Activated CD4-positive, alpha-beta T cell treated with anti-CD3 and anti-CD28 coated beads, Interleukin-2, amount 50 U/mL, for 4 hours (primary cell): ENCODE data around the gene CCDC66.
"Not testable (repeated sequence)": the region's sequence is repeated elsewhere in the genome, so short reads cannot be mapped to it uniquely, and the experiment has no call there.

ENCODE experiments used
- DNase-seq, 2 experiments: peaks; one replicate each; pipeline ENCODE4 v3.0.0-alpha.2; 2020

The CCDC66 gene

GRCh38 chr3:56556908-56557830 lies at the start of gene CCDC66:
Gene CCDC66 (plus strand): TSS chr3:56557175. CDS start chr3:56557243, 68 bp downstream.
- DNase-seq: peak; percentile 91 to 92

- no peak for DNase-seq
These were observed 37.3 kb upstream of the CCDC66 start for GRCh38 chr3:56519641-56520040.

- no peak for DNase-seq
These were observed 34.6 kb upstream of the CCDC66 start for GRCh38 chr3:56522374-56522773.

DNA sequence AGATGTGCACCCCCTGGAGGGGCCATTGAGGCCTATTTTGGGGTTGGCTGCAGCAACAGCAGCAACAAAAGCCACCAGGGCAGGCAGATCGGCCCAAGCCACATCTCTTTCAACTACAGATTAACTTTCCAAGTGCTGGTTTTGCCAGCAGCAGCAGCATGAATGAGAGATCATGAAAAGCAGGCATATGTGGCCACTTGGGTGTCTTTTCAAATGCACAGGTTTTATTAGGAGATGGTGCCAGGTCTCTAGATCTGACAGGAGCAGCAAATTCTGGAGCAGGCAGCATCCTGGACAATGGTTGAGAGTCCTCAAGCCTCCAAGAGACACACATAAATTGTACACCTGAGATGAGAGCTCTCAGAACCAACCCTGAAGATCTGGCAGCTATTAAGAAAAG lies 31.7 kb upstream of the CCDC66 start:
- no peak for DNase-seq

- DNase-seq: no peak
These were observed 20.2 kb upstream of the CCDC66 start for GRCh38 chr3:56536735-56537134.

GRCh38 chr3:56547486-56547885 lies 9.5 kb upstream of the CCDC66 start:
- DNase-seq: no peak

DNA sequence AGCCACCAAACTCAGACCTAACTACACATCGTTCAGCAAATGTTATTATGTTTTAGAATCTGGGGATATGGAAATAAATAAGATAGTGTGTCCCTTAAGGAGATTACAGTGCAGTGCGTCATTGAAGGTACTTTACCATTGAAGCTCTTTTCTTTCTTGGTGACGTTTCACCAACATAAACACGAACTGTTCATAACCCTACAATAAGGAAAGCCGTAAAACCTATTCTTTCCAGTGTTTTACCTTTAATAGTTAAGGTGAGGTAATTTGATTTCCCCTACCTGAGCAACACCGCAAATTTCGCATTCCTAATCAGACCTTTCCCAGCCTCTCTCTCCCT lies 826 bp downstream of the CCDC66 start:
- no peak for DNase-seq

GRCh38 chr3:56573501-56573900 lies 16.5 kb downstream of the CCDC66 start:
- DNase-seq: no peak

GRCh38 chr3:56581941-56582340 lies 25.0 kb downstream of the CCDC66 start:
- not testable (repeated sequence) for DNase-seq

GRCh38 chr3:56584275-56584674 lies 27.3 kb downstream of the CCDC66 start:
- not testable (repeated sequence) for DNase-seq

- no peak for DNase-seq
These were observed 33.8 kb downstream of the CCDC66 start for GRCh38 chr3:56590814-56591213.

DNA sequence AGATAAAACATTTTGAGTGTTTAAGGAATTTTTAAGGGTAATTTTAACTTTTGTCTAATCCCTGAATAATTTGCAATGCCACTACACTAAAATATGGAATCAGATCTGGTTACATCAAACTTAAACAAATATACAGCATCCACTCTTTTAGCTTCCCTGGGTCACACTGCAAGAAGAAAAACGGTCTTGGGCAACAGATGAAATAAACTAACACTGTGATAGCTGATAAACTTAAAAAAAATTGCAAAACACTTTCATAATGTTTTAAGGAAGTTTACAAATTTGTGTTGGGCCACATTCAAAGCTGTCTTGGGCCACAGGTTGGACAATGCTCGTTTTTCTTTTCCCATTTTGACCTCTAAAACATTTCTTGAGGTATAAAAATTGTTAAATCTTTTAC lies 34.3 kb downstream of the CCDC66 start:
- DNase-seq: no peak

- peak; percentile 27 to 31 for DNase-seq
These were observed 36.6 kb downstream of the CCDC66 start for GRCh38 chr3:56593455-56594158.

- no peak for DNase-seq
These were observed 39.2 kb downstream of the CCDC66 start for GRCh38 chr3:56595975-56596840.

DNA sequence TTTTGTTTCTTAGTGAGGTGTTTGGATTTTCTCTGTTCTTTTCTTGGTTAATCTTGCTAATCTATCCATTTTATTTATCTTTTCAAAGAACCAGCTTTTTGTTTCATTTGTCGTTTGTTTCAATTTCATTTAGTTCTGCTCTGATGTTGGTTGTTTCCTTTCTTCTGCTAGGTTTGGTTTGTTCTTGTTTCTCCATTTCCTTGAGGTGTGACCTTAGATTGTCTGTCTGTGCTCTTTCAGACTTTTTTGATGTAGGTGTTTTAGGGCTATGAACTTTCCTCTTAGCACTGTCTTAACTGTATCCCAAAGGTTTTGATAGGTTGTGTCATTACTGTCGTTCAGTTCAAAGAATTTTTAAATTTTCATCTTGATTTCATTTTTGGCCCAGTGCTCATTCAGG lies 51.5 kb downstream of the CCDC66 start:
- DNase-seq: not testable (repeated sequence)

DNA sequence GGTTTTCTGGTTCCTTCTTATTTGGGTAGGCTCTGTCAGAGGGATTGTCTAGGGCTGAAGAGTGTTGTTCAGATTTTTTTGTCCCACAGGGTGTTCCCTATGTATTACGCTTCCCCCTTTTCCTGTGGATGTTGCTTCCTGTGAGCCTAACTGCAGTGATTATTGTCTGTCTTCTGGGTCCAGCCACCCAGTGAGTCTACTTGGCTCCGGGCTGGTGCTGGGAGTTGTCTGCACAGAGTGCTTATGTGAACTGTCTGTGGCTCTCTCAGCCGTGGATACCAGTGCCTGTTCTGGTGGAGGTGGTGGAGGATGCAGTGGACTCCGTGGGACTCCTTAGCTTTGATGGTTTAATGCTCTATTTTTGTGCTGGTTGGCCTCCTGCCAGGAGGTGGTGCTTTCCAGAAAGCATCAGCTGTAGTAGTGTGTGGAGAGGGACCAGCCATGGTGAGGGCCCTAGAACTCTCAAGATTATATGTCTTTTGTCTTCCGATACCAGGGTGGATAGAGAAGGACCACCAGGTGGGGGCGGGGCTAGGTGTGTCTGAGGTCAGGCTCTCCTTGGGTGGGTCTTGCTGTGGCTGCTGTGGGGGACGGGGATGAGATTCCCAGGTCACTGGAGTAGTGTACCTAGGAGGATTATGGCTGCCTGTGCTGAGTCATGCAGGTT lies 53.8 kb downstream of the CCDC66 start:
- no peak for DNase-seq

- DNase-seq: no peak
These were observed 54.4 kb downstream of the CCDC66 start for GRCh38 chr3:56611364-56611763.

DNA sequence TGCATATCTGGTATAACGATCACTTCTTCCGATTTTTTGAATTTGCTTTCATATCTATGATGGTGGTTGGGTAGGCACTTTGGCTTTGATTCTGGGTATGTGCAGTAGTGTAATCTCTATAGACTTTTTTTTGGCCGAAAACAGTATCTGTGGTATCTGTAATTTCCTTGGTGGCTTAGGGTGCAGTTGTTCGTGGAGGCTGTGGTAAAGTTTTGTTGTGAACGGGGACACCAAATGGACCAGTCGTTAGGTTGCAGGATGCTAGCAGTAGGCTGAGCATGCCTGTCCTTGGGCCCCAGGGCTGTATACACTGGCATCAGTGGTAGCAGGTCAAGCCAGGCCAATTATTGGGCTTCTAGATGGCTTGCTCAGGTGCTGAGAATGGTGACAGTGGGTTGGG lies 55.2 kb downstream of the CCDC66 start:
- no peak for DNase-seq

DNA sequence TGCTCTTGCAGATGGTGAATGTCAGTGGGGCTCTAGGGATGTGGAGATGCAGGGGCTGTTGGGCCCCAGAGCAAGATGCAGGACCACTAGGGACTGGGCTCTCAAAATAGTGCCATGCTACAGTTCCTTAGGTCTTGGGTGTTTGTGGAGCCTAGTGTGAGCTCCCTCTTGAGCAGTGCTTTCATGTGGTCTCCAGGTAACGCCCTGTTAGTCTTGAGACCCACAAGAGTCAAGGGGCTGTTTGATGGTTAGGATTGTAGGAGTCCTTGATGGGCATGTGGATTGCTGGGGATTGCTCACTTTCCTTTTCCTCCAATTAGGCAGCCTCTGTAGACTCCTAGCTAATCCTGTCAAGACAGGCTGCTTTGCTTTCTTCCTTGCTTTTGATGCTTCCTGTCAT lies 56.0 kb downstream of the CCDC66 start:
- DNase-seq: no peak

GRCh38 chr3:56616478-56617006 lies 59.6 kb downstream of the CCDC66 start:
- no peak for DNase-seq

- no peak for DNase-seq
These were observed 63.4 kb downstream of the CCDC66 start for GRCh38 chr3:56620371-56620770.

GRCh38 chr3:56621681-56622080 lies 64.7 kb downstream of the CCDC66 start:
- no peak for DNase-seq
